Measurements from ENCODE around the gene IQGAP2.
"Not testable (repeated sequence)": the region's sequence is repeated elsewhere in the genome, so short reads cannot be mapped to it uniquely, and the experiment has no call there.

Gene IQGAP2

DNA sequence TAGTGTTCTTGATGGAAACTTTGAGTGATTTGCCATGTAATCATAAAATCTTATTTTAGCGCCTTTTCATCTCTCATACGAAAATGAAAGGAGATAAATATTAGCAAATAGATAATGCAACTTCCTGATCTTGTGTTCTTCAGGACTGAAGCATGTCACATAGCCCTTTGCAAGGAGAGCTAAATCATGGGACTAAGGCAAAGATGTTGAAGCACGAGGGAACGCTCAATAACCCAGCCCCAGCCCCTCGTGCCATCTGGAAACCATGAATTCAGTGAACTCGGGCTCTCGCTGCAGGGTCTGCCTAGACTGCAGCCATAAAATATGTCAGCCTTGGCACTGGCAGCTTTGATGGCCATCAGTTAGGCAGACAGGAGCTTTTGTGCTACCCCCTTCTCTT, 161.9 kb downstream of the IQGAP2 start:
- no peak for DNase-seq (ENCODE audit: low read depth in 2 of 2)

DNA sequence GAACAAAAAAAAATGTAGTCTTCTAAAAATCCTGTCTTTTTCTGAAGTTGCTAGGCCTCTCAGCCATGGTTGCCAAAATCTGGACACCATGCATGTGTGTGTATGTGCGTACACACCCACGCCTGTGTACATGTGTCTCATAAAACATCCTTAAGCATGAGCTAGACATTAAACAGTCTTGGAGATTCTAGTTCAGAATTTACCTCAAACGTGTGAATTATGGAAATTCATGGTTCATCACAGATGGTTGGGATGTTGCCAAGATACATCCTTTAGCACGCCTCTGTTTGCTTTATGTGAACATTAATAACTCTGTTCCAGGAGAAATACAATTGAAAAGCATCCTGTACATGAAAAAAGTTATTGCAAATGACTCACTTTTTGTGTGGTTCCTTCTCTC, 167.1 kb downstream of the IQGAP2 start:
- DNase-seq (ENCODE audit: low read depth in 2 of 2), result no peak

DNA sequence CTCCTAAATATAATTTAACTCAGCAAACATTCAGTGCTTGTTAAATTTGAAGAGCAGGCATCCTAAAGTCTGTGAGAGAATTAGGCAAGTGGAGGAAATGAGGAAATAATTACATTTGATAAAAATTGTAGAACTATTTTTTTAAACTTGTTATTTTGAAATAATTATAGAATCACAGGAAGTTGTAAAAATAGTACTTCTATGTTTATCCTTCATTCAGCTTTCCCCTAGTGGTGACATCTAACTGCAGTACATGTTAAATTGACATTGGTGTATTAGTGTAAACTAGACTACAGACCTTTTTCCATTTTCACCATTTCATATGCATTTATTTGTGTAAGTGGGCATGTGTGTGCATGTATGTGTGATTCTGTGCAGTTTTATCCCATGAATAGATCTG, 168.5 kb downstream of the IQGAP2 start:
- DNase-seq (ENCODE audit: low read depth in 2 of 2), result no peak

DNA sequence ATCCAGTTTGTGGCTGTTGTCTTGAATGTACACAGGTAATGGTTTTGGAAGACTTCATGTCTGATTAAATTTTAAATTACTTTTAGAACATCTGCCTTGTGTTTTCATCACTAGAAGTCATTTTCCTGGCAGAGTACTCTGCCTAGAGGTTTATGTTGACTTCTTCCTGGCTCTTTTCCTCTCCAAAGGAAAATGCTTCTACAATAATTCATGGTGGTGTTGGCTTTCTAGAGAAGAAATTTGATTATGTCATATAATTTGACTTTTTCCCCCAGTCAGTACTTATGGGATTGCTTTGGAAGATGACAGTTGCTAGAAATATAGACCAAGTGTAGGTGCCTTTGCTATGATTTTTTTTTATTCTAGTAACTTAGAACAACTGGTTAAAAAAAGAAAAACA, 173.4 kb downstream of the IQGAP2 start:
- DNase-seq (ENCODE audit: low read depth in 2 of 2), result no peak

DNA sequence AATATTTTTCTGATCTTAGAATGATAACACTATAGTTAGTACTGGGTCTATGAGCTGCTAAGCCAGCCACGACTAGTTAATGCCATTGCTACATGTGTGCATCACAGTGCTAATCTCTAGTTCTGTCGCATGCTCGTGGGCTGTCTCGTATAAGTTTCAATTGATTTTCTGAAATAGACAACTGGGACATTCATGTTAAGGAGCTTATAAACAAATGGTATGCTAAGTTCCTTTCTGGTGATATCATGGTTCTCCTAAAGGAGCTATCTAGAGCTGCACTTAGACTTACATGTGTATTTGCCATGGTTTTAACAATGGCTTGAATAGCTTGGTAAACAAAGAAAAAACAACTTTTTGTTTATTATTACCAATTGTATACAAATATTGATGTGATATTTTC, 173.9 kb downstream of the IQGAP2 start:
- DNase-seq (ENCODE audit: low read depth in 2 of 2), result no peak

DNA sequence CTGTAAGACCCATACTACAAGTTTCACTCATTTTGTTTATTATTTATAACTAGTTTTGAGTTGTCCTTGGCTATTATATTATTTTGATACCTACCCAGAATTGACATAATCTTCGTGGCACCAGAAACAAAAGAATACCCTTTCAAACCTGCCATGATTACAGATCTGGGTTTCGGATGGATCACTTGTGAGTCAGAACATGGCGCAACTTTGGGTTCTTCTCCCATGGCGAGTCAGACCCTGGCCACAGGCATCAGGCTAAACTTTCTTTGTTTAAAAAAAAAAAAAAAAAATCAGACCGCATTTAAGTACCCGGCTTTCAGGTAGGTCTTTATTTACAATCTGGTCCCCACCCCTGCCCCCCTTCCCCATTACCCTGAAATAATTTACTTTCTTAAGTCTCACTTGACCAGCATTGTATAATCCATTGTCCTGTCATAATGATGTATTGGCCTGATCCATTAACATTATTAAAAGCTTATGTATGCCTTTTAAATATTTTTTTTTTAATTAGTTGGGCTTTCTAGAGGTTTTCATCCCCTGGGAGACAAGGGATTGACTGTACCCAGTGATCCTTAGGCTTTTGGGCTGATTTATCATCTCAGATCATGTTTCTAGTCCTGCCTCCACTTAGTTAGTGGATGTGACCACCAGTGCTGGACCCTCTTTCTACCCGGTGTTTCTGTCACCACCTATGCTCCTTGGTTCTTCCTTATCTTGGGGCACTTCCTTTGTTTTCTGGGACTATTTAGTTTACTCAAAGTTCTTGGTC, 176.3 kb downstream of the IQGAP2 start:
- no peak for DNase-seq (ENCODE audit: low read depth in 2 of 2)

DNA sequence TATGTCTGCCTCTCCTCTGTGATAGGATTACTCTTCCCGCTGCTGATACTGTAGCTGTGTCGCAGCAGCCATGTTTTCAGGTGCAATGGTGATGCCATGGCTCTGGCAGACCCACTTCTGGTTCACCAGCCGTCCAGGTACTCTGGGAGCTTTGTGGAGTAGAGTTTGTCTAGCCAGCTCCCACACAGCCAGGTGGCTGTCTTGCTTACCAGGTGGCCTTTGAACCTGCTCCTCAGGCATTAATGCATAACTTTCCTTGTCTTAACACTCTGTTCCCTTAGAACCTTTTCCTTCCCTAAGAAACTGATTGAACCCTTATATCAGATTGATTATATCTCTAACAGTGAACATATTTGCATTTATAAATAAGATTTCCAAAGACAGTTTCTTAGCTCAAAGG, 177.9 kb downstream of the IQGAP2 start:
- no peak for DNase-seq (ENCODE audit: low read depth in 2 of 2)

DNA sequence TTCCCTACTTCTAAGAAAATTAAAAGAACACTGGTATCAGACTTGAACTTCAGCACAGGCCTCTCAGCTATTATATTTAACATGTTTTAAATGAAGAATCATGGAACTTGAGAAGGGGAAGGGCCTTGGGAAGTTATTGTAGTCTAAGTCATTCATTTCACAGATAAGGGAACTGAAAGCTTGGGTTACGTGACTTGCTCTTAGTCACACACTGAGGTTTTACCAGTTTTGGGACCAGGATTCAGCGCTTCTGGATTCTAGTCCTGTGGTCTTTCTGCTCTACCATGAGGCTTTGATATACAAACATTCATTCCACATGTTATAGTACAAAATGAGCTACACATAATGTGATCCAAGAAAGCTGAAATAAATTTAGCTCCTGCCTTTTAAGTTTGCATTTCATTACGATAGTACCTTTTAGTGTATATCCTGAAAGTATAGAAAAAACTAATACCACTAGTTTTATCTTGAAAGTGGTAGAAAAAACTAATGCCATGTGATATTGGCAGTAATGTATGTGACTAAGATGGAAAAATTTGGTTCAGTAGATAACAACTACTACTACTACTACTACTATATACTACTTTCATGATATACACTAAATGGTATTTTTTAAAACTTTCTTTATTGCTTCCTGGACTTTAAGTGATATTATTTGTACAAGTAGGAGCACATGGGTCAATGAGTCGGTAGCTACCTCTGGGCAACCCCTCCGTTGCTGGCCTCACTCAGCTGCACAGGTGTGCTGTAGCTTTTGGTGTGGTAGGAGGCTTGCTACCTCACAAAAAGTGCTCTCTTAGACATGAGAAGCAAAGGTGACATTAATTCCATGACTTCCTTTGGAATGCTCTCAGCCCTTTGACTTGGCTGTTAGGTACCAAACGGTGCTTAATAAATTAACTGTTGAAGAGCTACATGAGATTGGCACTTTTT, 179.4 kb downstream of the IQGAP2 start:
- DNase-seq (ENCODE audit: low read depth in 2 of 2), result no peak

DNA sequence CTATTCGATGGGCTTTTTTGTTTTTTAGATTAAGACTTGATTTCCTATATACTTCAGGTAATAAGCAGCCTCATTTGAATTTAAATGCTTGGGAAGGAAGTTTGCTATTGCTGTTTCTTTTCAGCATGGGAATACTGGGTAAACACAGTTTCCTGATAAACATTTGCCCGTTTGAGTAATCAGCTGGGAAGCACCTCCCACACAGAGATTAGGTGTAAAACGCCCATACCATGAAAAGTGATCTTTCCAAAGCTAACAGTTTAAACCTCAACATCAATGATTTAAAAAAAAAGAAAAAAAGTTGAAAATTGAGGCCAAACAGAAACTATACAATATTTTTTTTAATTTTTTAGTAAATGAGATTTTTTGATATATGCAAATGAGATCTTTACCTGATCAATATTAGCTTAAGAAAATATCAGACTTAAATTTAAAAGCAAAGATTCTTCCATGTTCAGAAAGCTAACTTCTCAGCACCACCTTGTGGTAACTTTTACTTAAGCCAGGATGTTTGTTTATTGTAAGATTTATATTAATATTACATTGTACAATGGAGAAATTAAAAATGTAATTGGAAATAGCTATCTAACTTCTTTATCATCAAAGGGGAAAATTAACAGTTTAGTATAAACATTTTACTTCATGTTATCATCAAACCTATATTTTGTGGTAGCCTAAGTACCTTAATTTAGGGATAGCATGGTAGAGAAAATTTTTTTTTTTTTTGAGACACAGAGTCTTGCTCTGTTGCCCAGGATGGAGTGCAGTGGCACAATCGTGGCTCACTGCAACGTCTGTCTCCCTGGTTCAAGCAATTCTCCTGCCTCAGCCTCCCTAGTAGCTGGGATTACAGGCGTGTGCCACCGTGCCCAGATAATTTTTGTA, 180.3 kb downstream of the IQGAP2 start:
- no peak for DNase-seq (ENCODE audit: low read depth in 2 of 2)

DNA sequence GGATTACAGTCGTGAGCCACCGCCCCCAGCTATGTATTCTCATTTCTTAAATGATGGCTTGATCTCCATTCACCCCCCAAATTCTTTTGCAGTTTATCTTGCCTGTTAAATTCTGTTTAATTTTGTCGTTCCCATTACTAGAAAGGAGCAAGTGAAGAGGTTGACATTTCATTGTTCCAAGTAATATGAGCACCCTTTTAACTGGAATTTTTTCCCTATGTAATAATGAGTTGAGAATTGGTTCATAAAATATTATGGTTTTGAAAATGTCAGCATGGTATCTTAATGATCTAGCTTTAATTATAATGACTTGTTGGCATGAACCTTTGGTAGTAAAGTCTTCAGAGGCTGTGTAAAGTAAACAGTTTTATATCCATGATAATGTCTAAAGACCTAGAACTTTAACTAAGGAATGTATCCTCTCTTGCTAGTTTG, 182.7 kb downstream of the IQGAP2 start:
- DNase-seq (ENCODE audit: low read depth in 2 of 2), result no peak

DNA sequence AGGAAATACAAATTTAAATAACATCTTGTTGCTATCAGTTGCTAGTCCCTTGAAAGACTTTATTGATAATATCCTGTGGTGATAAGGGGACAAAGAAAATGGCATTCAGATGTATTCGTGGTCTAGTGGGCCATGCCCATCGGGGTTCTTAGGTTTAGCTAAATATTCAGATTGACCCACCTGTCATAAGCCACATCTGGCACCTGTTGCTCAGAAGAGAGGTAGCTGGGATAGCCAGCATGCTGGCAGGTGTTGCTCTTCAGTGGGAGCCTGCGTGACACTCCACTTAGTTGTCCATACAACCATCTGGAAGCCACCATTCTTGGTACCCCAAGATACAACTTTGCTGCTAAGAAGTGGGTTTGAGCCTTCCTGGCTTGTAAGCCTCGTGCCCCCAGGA, 183.4 kb downstream of the IQGAP2 start:
- no peak for DNase-seq (ENCODE audit: low read depth in 2 of 2)

DNA sequence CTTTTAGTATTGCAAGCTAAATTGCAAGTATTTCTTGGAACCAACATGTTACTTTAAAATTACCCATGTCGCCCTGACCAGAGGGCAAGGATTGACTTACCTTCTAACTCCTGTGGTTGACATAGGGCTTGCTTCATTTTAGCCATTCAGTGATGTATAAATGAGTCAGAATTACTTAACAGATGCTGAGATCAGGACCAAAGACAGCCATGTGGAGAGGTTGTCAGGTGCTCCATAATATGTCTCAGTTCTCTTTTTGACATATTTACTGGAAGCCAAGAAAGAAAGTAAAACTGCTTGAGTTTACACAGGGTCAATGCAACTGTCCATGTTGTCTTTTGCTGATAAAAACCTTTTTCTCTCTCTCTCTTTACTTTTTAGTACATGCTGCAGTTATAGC, 186.9 kb downstream of the IQGAP2 start:
- DNase-seq (ENCODE audit: low read depth in 2 of 2), result no peak

DNA sequence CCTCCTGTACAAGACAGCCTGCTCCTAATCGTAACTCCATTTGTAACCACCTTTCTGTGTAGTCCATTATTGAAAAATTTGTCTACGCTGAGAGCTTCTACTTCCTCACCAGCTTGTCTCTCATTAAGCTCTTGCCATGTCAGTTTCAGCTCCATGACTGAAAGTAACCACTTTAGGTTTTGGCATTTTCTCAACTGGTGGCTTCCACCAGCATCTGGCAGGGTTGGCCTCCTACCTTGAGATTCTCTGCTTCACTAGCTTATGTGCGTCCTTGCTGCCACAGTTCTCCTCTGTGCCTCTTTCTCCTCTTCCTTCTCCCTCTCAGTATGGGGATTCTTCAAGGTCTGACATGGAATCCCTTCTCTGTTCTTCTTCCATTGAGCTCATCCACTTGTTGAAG, 188.3 kb downstream of the IQGAP2 start:
- DNase-seq (ENCODE audit: low read depth in 2 of 2), result no peak

DNA sequence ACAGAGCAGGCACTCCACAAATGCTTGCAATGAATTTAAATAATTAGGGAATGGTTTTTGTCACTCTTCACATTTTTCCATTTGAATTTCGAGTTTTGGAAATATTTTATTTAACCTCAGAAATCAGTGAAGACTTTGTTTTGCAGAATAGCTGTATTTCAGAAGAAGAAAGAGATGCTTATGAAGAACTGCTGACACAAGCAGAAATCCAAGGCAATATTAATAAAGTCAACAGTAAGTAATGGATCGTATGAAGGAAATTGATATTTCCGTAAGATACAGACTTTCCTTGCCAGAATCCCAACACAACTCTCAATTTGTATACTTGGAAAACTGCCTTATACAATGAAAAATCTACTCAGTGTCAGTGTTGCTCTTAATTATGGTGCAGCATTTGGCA, 189.6 kb downstream of the IQGAP2 start:
- no peak for DNase-seq (ENCODE audit: low read depth in 2 of 2)

DNA sequence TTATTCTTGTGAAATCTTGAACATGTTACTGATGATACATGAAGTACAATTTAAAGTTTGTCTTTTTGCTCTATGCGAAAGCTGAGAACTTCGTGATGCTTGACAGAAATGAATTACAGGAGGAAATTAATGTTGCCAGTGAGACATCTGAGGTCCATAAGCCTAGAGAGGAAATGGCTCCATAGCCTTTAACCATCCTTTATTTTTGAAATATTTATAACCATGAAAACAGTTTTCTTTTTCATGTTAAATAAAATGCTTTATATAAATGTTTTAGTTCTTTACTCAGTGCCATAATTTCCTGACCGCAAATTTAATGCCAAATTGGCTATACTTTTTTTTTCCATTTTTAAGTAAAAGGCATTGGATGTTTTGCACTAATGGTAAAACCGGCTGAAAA, 191.0 kb downstream of the IQGAP2 start:
- no peak for DNase-seq (ENCODE audit: low read depth in 2 of 2)

DNA sequence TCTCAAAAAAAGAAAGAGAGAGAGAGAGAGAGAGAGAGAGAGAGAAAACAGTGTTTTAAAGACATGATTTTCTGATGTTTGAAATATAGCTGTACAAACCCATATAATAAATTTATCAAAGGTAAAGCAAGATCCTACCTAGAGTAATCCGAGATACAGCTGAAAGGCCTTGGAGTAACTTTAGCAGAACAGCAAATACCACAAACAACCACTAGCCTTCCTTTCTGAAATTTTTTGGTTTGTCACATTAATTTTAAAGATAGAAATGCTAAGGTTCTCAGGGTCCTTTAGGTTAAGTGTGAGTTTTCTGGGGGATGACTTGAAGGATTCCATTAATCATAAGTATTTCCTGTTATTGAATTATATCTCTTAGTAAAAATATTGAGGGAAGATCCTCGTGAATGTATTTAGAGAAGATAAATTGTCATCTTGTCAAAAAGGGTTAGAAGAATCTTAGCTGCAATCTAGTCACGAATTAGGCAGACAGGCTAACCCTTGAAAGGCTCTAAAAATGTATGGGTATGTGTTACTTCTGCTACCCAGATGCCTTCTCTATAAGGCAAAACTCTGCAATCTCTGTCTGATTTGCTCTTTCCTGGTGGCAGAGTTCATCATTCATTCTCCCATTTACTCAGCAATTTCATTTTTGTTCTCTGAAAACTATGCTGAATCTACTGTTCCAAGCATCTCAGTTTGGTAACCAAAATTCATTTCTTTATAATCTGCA, 192.8 kb downstream of the IQGAP2 start:
- DNase-seq (ENCODE audit: low read depth in 2 of 2), result no peak

DNA sequence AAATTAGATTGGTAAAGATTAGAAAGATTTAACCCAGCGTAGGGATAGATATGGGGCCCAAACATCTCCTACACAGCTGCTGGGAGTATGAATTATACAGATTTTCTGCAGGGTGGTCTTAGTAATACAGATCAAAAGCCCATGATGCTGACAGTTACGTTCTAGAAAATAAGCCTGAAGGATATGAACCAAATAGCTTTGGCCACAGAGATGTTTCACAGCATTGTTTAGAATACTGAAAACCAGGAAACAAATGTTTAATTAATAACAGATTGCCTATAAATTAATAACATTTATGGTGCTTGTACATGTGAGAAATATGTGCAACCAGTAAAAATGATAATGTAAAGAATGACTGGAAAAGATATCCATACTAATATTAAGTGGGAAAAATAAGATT, 195.4 kb downstream of the IQGAP2 start:
- no peak for DNase-seq (ENCODE audit: low read depth in 2 of 2)

DNA sequence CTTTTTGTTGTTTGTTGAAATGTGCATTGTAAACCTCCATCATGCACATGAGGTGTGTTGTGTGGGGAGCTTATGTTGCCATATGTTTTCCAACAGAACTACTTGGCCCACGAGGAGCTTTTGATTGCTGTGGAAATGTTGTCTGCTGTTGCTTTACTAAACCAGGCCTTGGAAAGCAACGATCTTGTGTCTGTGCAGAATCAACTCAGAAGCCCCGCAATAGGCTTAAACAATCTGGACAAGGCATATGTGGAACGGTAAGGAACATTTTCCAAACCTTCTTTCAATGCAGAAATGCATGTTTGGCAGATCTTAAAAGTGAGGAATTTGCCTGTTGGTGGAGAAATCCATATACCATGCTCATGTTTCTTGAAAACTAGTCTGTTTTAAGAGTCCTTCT, 197.6 kb downstream of the IQGAP2 start:
- no peak for DNase-seq (ENCODE audit: low read depth in 2 of 2)

DNA sequence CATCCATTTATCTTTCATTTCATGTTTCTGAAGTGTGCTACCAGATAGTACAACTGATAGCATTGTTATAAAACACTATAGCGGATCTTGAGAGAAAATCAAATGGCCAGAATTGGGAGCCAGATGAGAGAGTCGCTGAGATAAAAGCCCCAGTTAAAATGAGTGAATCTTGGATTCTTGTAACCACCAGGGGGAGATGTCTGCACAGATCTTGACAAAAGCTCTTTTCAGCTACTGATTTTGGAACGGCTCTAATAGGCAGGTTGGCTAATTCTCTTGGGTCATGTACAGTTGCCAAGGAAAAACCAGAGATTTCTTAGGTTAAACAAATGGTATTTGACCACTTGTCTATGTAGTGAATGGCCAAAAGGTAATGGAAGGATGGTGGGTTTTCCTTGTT, 198.4 kb downstream of the IQGAP2 start:
- peak in 1 of 2 donors; percentile 4 for DNase-seq (ENCODE audit: low read depth in 2 of 2)

DNA sequence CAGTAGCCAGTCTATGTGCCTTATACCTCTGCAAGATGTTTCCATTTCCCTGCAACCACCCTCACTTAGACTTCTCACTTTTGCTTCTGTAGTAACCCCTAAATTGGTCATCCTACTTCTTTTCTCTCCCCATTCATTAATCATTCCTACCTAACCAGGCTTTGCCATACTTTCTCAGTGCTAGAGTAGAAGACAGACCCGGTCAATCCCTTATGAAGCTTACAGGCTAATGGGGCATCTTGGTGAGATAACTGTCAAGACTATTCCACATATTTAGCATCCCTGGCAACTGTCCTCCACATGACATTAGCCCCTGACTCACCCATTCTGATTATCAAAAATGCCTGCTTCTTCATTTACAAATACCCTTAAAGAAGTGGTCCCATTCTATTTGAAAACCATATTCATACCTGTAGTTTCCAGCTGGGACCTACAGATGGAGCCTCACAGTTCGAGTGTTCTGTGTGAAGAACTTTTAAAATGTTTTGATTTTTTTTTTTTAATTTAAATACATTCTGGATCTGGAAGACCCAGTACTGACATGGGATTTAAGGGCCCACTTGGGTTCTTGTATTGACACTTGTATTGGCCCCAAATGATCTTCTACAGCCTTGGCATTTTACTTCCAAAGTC, 199.1 kb downstream of the IQGAP2 start:
- no peak for DNase-seq (ENCODE audit: low read depth in 2 of 2)

DNA sequence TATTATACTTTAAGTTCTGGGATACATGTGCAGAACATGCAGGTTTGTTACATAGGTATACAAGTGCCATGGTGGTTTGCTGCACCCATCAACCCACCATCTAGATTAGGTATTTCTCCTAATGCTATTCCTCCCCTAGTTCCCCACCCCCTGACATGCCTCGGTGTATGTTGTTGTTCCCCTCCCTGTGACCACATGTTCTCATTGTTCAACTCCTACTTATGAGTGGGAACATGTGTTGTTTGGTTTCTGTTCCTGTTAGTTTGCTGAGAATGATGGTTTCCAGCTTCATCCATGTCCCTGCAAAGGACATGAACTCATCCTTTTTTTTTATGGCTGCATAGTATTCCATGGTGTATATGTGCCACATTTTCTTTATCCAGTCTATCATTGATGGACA, 200.9 kb downstream of the IQGAP2 start:
- not testable (repeated sequence) for DNase-seq (ENCODE audit: low read depth in 2 of 2)
